Activated T-helper 1 cell treated with anti-CD3 and anti-CD28 coated beads, Interleukin-2, amount 50 U/mL, for 16 hours (primary cell): ENCODE data around the gene BLVRA.
"Not testable (repeated sequence)": the region's sequence is repeated elsewhere in the genome, so short reads cannot be mapped to it uniquely, and the experiment has no call there.

Source experiments
- DNase-seq, 2 donors: peaks; one replicate each; pipeline ENCODE4 v3.0.0-alpha.2; 2020; ENCODE audit warnings: low read depth in 1 of 2, low spot score in 1 of 2

Gene BLVRA

GRCh38 chr7:43768887-43769272 lies 10.4 kb downstream of the BLVRA start:
- DNase-seq = no peak

GRCh38 chr7:43769281-43769680 lies 10.8 kb downstream of the BLVRA start:
- no peak for DNase-seq

GRCh38 chr7:43769791-43770465 lies 11.4 kb downstream of the BLVRA start:
- DNase-seq = no peak

GRCh38 chr7:43771128-43771527 lies 12.6 kb downstream of the BLVRA start:
- no peak for DNase-seq

- DNase-seq = no peak
Measured at GRCh38 chr7:43771573-43771972, 13.1 kb downstream of the BLVRA start.

GRCh38 chr7:43773268-43773667 lies 14.8 kb downstream of the BLVRA start:
- not testable (repeated sequence) for DNase-seq

GRCh38 chr7:43775255-43775654 lies 16.8 kb downstream of the BLVRA start:
- DNase-seq = not testable (repeated sequence)

GRCh38 chr7:43778293-43779044 lies 20.0 kb downstream of the BLVRA start:
- DNase-seq = not testable (repeated sequence)

- no peak for DNase-seq
Measured at GRCh38 chr7:43779045-43779812, 20.7 kb downstream of the BLVRA start.

GRCh38 chr7:43781726-43782607 lies 23.5 kb downstream of the BLVRA start:
- DNase-seq = no peak

GRCh38 chr7:43782768-43783555 lies 24.5 kb downstream of the BLVRA start:
- no peak for DNase-seq

- no peak for DNase-seq
Measured at GRCh38 chr7:43784030-43784584, 25.6 kb downstream of the BLVRA start.

- not testable (repeated sequence) for DNase-seq
Measured at GRCh38 chr7:43784585-43785087, 26.2 kb downstream of the BLVRA start.

GRCh38 chr7:43785420-43785819 lies 26.9 kb downstream of the BLVRA start:
- no peak for DNase-seq

GRCh38 chr7:43787771-43788170 lies 29.3 kb downstream of the BLVRA start:
- DNase-seq = no peak

GRCh38 chr7:43790006-43790405 lies 31.5 kb downstream of the BLVRA start:
- no peak for DNase-seq

- no peak for DNase-seq
Measured at GRCh38 chr7:43790834-43791233, 32.4 kb downstream of the BLVRA start.

- DNase-seq = no peak
Measured at GRCh38 chr7:43791665-43792064, 33.2 kb downstream of the BLVRA start.

- DNase-seq = no peak
Measured at GRCh38 chr7:43792471-43793150, 34.1 kb downstream of the BLVRA start.
